HepG2 (cell line): Measurements from ENCODE around the gene FAM131A. TPM values are rescaled to one million over a fixed set of nuclear protein-coding genes. Genes with fewer than 3 reads are reported as not detected.

ENCODE experiments used
- GATAD1 ChIP-seq: IDR thresholded peaks from 2 replicates; pipeline ENCODE4 v1.6.1; 2016; ENCODE audit warnings: missing genetic modification reagents, missing compliant biosample characterization
- SMYD3 ChIP-seq: sonication (generic); formaldehyde crosslinking; IDR thresholded peaks from 2 replicates; pipeline ENCODE4 v1.8.1; 2023; ENCODE audit warnings: mild to moderate bottlenecking, missing genetic modification reagents
- SNAPC2 ChIP-seq: sonication (generic); formaldehyde crosslinking; IDR thresholded peaks from 2 replicates; pipeline ENCODE4 v1.8.1; 2022; ENCODE audit warnings: mild to moderate bottlenecking, missing genetic modification reagents
- SOX5 ChIP-seq: IDR thresholded peaks from 2 replicates; pipeline ENCODE4 v1.6.1; 2016; ENCODE audit warnings: borderline replicate concordance
- ZNF564 ChIP-seq: sonication (generic); formaldehyde crosslinking; IDR thresholded peaks from 2 replicates; pipeline ENCODE4 v1.8.1; 2023; ENCODE audit warnings: mild to moderate bottlenecking, missing genetic modification reagents
- ZNF615 ChIP-seq: sonication (generic); formaldehyde crosslinking; IDR thresholded peaks from 2 replicates; pipeline ENCODE4 v1.5.0; 2020; ENCODE audit warnings: mild to moderate bottlenecking, missing genetic modification reagents, borderline replicate concordance
- polyA plus RNA-seq, 8 experiments: library from polyadenylated mRNA; depleted of rRNA in 3 of 8; stranded (reverse) in 7 of 8; unstranded in 1 of 8; fragments of >200 nt; fragmentation: Illumina TruSeq in 4 of 8; extraction: Trizol in 4 of 8; gene quantifications; 2 replicates each; pipeline versions ENCODE4 v1.2.1 to v1.2.3, GENCODE V29; 2011 to 2016; ENCODE audit warnings: low read depth in 4 of 8, missing spikeins in 1 of 8, mixed read lengths in 1 of 8; ENCODE audit not compliant: insufficient read depth in 1 of 8
- total RNA-seq, 5 experiments: library from RNA; depleted of rRNA; stranded (reverse); fragments of >200 nt; fragmentation: Illumina TruSeq; extraction: Trizol; gene quantifications; 2 replicates each; pipeline ENCODE4 v1.2.3, GENCODE V29; 2016; ENCODE audit warnings: low read depth in 1 of 5
- TF ChIP-seq, protein P1 (sequence below): sonication (generic); formaldehyde crosslinking; IDR thresholded peaks from 2 replicates; pipeline ENCODE4 v1.5.0; 2020; ENCODE audit warnings: mild to moderate bottlenecking, missing genetic modification reagents
- TF ChIP-seq, protein P2 (sequence below): IDR thresholded peaks from 2 replicates; pipeline ENCODE4 v1.6.1; 2016; ENCODE audit warnings: low read depth, control low read depth
- TF ChIP-seq, protein P3 (sequence below): sonication (generic); formaldehyde crosslinking; IDR thresholded peaks from 2 replicates; pipeline ENCODE4 v1.4.0; 2020; ENCODE audit warnings: missing genetic modification reagents, borderline replicate concordance
- TF ChIP-seq, protein P4 (sequence below): sonication (generic); formaldehyde crosslinking; IDR thresholded peaks from 2 replicates; pipeline ENCODE4 v1.4.0; 2020; ENCODE audit warnings: mild to moderate bottlenecking, missing genetic modification reagents, borderline replicate concordance
- TF ChIP-seq, protein P5 (sequence below): sonication (generic); formaldehyde crosslinking; IDR thresholded peaks from 2 replicates; pipeline ENCODE4 v1.4.0; 2020; ENCODE audit warnings: missing genetic modification reagents, borderline replicate concordance

FAM131A gene
- total and polyA plus RNA-seq, 2 of the 13 experiments (the other 11 are each of a cell fraction or from before 2014, with no cell fraction given) = 9.2 to 9.3 TPM

DNA sequence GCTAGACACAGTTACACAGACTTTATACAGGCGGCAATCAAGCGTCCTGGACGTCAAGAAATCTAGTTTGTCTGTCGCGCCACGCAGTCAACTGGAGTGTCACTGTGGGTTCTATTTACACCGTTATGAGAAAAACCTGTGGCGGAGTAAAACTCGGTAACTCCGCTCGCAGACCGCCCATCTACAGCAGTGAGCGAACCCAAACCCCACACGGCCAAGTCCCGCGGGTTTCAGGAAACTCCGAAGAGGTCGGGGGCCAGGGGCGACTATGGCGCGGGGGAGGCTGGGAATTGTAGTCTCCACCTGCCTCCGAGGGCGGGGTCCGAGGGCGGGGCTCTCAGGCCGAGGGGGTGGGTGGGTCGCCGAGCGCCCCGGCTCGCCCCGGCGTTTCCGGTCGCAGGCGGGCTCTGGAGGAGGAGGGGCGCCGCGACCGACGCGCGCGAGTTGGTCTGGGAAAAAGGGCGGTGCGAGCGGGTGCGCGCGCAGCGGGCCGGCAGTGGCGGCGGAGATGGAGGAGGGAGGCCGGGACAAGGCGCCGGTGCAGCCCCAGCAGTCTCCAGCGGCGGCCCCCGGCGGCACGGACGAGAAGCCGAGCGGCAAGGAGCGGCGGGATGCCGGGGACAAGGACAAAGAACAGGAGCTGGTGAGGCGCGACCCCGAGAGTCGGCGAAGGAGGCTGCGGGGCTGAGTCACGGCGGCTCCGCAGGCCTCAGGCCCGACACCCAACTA, 38.5 kb upstream of the FAM131A start, which contains the start of gene PSMD2 (continued):
- TF ChIP-seq GATAD1 (peak; percentile 82), SOX5 (peak; percentile 8; the same call in 1 of the 2 replicates), ZNF564 (CRISPR knock-in tag) (no peak), SNAPC2 (no peak; the same call in 1 of the 2 replicates), SMYD3 (no peak), ZNF615 (CRISPR knock-in tag) (0 out of 2 replicates have a peak, but pooled peaks have one; percentile 61)
- TF ChIP-seq, protein P1, sequence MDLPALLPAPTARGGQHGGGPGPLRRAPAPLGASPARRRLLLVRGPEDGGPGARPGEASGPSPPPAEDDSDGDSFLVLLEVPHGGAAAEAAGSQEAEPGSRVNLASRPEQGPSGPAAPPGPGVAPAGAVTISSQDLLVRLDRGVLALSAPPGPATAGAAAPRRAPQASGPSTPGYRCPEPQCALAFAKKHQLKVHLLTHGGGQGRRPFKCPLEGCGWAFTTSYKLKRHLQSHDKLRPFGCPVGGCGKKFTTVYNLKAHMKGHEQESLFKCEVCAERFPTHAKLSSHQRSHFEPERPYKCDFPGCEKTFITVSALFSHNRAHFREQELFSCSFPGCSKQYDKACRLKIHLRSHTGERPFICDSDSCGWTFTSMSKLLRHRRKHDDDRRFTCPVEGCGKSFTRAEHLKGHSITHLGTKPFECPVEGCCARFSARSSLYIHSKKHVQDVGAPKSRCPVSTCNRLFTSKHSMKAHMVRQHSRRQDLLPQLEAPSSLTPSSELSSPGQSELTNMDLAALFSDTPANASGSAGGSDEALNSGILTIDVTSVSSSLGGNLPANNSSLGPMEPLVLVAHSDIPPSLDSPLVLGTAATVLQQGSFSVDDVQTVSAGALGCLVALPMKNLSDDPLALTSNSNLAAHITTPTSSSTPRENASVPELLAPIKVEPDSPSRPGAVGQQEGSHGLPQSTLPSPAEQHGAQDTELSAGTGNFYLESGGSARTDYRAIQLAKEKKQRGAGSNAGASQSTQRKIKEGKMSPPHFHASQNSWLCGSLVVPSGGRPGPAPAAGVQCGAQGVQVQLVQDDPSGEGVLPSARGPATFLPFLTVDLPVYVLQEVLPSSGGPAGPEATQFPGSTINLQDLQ (CRISPR knock-in tag) = peak; percentile 81
- TF ChIP-seq, protein P2, sequence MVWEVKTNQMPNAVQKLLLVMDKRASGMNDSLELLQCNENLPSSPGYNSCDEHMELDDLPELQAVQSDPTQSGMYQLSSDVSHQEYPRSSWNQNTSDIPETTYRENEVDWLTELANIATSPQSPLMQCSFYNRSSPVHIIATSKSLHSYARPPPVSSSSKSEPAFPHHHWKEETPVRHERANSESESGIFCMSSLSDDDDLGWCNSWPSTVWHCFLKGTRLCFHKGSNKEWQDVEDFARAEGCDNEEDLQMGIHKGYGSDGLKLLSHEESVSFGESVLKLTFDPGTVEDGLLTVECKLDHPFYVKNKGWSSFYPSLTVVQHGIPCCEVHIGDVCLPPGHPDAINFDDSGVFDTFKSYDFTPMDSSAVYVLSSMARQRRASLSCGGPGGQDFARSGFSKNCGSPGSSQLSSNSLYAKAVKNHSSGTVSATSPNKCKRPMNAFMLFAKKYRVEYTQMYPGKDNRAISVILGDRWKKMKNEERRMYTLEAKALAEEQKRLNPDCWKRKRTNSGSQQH (CRISPR knock-in tag) = peak; percentile 95
- TF ChIP-seq, protein P3, sequence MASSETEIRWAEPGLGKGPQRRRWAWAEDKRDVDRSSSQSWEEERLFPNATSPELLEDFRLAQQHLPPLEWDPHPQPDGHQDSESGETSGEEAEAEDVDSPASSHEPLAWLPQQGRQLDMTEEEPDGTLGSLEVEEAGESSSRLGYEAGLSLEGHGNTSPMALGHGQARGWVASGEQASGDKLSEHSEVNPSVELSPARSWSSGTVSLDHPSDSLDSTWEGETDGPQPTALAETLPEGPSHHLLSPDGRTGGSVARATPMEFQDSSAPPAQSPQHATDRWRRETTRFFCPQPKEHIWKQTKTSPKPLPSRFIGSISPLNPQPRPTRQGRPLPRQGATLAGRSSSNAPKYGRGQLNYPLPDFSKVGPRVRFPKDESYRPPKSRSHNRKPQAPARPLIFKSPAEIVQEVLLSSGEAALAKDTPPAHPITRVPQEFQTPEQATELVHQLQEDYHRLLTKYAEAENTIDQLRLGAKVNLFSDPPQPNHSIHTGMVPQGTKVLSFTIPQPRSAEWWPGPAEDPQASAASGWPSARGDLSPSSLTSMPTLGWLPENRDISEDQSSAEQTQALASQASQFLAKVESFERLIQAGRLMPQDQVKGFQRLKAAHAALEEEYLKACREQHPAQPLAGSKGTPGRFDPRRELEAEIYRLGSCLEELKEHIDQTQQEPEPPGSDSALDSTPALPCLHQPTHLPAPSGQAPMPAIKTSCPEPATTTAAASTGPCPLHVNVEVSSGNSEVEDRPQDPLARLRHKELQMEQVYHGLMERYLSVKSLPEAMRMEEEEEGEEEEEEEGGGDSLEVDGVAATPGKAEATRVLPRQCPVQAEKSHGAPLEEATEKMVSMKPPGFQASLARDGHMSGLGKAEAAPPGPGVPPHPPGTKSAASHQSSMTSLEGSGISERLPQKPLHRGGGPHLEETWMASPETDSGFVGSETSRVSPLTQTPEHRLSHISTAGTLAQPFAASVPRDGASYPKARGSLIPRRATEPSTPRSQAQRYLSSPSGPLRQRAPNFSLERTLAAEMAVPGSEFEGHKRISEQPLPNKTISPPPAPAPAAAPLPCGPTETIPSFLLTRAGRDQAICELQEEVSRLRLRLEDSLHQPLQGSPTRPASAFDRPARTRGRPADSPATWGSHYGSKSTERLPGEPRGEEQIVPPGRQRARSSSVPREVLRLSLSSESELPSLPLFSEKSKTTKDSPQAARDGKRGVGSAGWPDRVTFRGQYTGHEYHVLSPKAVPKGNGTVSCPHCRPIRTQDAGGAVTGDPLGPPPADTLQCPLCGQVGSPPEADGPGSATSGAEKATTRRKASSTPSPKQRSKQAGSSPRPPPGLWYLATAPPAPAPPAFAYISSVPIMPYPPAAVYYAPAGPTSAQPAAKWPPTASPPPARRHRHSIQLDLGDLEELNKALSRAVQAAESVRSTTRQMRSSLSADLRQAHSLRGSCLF (CRISPR knock-in tag) = no peak
- TF ChIP-seq, protein P4, sequence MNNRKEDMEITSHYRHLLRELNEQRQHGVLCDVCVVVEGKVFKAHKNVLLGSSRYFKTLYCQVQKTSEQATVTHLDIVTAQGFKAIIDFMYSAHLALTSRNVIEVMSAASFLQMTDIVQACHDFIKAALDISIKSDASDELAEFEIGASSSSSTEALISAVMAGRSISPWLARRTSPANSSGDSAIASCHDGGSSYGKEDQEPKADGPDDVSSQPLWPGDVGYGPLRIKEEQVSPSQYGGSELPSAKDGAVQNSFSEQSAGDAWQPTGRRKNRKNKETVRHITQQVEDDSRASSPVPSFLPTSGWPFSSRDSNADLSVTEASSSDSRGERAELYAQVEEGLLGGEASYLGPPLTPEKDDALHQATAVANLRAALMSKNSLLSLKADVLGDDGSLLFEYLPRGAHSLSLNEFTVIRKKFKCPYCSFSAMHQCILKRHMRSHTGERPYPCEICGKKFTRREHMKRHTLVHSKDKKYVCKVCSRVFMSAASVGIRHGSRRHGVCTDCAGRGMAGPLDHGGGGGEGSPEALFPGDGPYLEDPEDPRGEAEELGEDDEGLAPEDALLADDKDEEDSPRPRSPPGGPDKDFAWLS (CRISPR knock-in tag) = no peak
- TF ChIP-seq, protein P5, sequence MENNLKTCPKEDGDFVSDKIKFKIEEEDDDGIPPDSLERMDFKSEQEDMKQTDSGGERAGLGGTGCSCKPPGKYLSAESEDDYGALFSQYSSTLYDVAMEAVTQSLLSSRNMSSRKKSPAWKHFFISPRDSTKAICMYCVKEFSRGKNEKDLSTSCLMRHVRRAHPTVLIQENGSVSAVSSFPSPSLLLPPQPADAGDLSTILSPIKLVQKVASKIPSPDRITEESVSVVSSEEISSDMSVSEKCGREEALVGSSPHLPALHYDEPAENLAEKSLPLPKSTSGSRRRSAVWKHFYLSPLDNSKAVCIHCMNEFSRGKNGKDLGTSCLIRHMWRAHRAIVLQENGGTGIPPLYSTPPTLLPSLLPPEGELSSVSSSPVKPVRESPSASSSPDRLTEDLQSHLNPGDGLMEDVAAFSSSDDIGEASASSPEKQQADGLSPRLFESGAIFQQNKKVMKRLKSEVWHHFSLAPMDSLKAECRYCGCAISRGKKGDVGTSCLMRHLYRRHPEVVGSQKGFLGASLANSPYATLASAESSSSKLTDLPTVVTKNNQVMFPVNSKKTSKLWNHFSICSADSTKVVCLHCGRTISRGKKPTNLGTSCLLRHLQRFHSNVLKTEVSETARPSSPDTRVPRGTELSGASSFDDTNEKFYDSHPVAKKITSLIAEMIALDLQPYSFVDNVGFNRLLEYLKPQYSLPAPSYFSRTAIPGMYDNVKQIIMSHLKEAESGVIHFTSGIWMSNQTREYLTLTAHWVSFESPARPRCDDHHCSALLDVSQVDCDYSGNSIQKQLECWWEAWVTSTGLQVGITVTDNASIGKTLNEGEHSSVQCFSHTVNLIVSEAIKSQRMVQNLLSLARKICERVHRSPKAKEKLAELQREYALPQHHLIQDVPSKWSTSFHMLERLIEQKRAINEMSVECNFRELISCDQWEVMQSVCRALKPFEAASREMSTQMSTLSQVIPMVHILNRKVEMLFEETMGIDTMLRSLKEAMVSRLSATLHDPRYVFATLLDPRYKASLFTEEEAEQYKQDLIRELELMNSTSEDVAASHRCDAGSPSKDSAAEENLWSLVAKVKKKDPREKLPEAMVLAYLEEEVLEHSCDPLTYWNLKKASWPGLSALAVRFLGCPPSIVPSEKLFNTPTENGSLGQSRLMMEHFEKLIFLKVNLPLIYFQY (CRISPR knock-in tag) = peak; percentile 60; the same call in 1 of the 2 replicates
